ENCODE results near the gene KRTAP5-11. TPM values are rescaled to one million over a fixed set of nuclear protein-coding genes. Genes with fewer than 3 reads are reported as not detected.
A peak's percentile ranks its signal among the peaks of the same experiment; 100 is the strongest.

The KRTAP5-11 gene
- total and polyA plus RNA-seq, 2 of the 8 experiments (the other 6 are each of a cell fraction or from before 2014, with no cell fraction given), result not detected

DNA sequence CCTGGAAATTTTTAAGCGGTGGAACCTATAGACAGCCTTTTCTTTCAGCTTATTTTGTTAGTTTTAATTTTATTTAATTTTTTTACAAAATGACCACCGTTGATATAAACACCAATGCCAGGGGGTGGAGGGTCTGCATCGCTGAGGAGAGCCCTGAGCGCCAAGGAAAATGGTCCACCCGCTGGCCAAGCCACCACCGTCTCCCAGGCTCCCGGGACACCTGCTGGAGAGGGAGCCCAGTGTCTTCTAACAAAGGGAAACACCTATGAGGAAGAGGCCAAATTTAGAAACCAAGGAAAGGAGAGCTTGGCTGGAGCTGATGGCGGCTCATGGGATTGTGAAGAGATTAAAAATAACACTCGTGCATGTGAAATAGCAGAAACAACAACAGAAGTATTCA, 45.1 kb downstream of the KRTAP5-11 start:
- Histone ChIP-seq H2BK5ac (ENCODE audit: low read depth, low read length) (no peak overlapping the region), H3K4me2 (ENCODE audit: insufficient read depth in 1 of 2, low read depth in 2 of 2, low read length in 2 of 2) (no peak overlapping the region), H2BK12ac (ENCODE audit: low read depth, low read length) (no peak overlapping the region), H3K27me3 (replicated peaks in 1 of 4; ENCODE audit: control insufficient read depth in 3 of 4, extremely low read depth in 1 of 4, insufficient read depth in 3 of 4, low read length in 3 of 4) (no peaks in the 10 kb centered on the region), H3K4ac (replicated peaks; ENCODE audit: insufficient read length, low read depth, low read length) (no peak overlapping the region), H4K5ac (ENCODE audit: insufficient read length, low read depth, low read length) (no peak overlapping the region), H3K9ac (replicated peaks in 1 of 4; ENCODE audit: extremely low read depth in 1 of 4, low read depth in 3 of 4, low read length in 3 of 4) (no peak overlapping the region), H2BK20ac (ENCODE audit: low read length) (no peak overlapping the region), H3K23me2 (ENCODE audit: low read depth, low read length) (no peaks in the 10 kb centered on the region), H3K56ac (replicated peaks; ENCODE audit: insufficient read length, low read depth, low read length) (no peak overlapping the region), H4K91ac (replicated peaks; ENCODE audit: insufficient read length, low read length) (no peak overlapping the region), H3K27ac (ENCODE audit: low read depth, low read length) (no peak overlapping the region), H3K79me1 (ENCODE audit: low read depth, low read length) (no peaks in the 10 kb centered on the region), H3K18ac (ENCODE audit: extremely low read depth, low read length) (no peak overlapping the region), H2AFZ (ENCODE audit: low read length) (no peak overlapping the region), H3K4me1 (replicated peaks in 1 of 4; ENCODE audit: control insufficient read depth in 3 of 4, insufficient read depth in 4 of 4, low read length in 3 of 4) (no peaks in the 10 kb centered on the region), H3K9me3 (ENCODE audit: insufficient read depth in 2 of 2, low read depth in 1 of 2, low read length in 1 of 2) (no peaks in the 10 kb centered on the region), H4K20me1 (replicated peaks in 1 of 2; ENCODE audit: control insufficient read depth in 1 of 2, insufficient read depth in 2 of 2, low read length in 2 of 2) (no peaks in the 10 kb centered on the region), H3K23ac (ENCODE audit: insufficient read length) (no peak overlapping the region), H3K79me2 (ENCODE audit: control insufficient read depth in 1 of 2, insufficient read depth in 2 of 2, low read length in 2 of 2) (no peaks in the 10 kb centered on the region), H3K4me3 (ENCODE audit: extremely low read depth in 1 of 4, insufficient read depth in 2 of 4, low read depth in 3 of 4, low read length in 4 of 4) (no peak overlapping the region), H2BK120ac (replicated peaks; ENCODE audit: low read depth, low read length) (no peak overlapping the region), H3K36me3 (ENCODE audit: control insufficient read depth in 2 of 4, insufficient read depth in 4 of 4, low read length in 3 of 4) (no peaks in the 10 kb centered on the region), H2BK15ac (ENCODE audit: low read length) (no peak overlapping the region), H2AK5ac (ENCODE audit: low read depth, low read length) (no peak overlapping the region), H4K8ac (ENCODE audit: extremely low read depth, insufficient read depth, low read length) (no peak overlapping the region), H3K14ac (ENCODE audit: insufficient read length) (no peak overlapping the region)
- CTCF ChIA-PET (ENCODE audit: partially characterized antibody), result interaction anchor here (1.6 kb wide), 1 partner anchor 10 kb away, joined by 4 read pairs; no protein-coding TSS in a partner anchor
- 87% methylated on average over 9 of the region's 9 CpGs; no CpG with 5 or more reads in 1 of the 2 experiments for WGBS, 2 experiments (ENCODE audit: extremely low coverage in 1 of 2, insufficient coverage in 1 of 2, insufficient read length in 1 of 2, insufficient replicate concordance in 2 of 2, low coverage in 1 of 2, low lambda C conversion rate in 2 of 2, missing lambda C conversion rate in 1 of 2)
- no peak for FAIRE-seq
- DNase-seq (ENCODE audit: low read depth in 1 of 2, low spot score in 2 of 2), result peak in 1 of 2 experiments; percentile 40
- POLR2A ChIA-PET (ENCODE audit: partially characterized antibody), result no interaction called here

All from H1 (cell line).